GM21526 (cell line): ENCODE data around the gene NPC1.
"Not testable (repeated sequence)": the region's sequence is repeated elsewhere in the genome, so short reads cannot be mapped to it uniquely, and the experiment has no call there.

ENCODE experiments used
- ATAC-seq: cut with Tn5 transposase; IDR thresholded peaks from one replicate; pipeline ENCODE4 v1.9.1; 2021; ENCODE audit warnings: moderate library complexity; ENCODE audit not compliant: unreplicated experiment, low FRiP score

NPC1 gene

GRCh38 chr18:23498117-23498516 lies 88.2 kb downstream of the NPC1 start:
- ATAC-seq, result no peak

GRCh38 chr18:23495723-23496440 lies 90.4 kb downstream of the NPC1 start:
- no peak for ATAC-seq

GRCh38 chr18:23494992-23495391 lies 91.3 kb downstream of the NPC1 start:
- no peak for ATAC-seq

- no peak for ATAC-seq
Observed at GRCh38 chr18:23493654-23494053, 92.7 kb downstream of the NPC1 start.

- ATAC-seq, result not testable (repeated sequence)
Observed at GRCh38 chr18:23489586-23489985, 96.7 kb downstream of the NPC1 start.

- ATAC-seq, result peak; percentile 62
Observed at GRCh38 chr18:23487738-23488570, 98.4 kb downstream of the NPC1 start.

- ATAC-seq, result no peak
Observed at GRCh38 chr18:23485386-23485785, 100.9 kb downstream of the NPC1 start.

- ATAC-seq, result no peak
Observed at GRCh38 chr18:23484561-23485182, 101.6 kb downstream of the NPC1 start.
